GM23338 (cell line): ENCODE measurements around the gene METTL14. TPM values are rescaled to one million over a fixed set of nuclear protein-coding genes. Genes with fewer than 3 reads are reported as not detected.

Source experiments
- ATAC-seq: fragments of 200-7000 bp; cut with Tn5 transposase; 3 replicates; pipeline ENCODE4 v1.9.1; 2020
- DNase-seq: peaks from one replicate; pipeline ENCODE4 v3.0.0-alpha.2; 2015; ENCODE audit warnings: low spot score
- H2AFZ ChIP-seq: fragments of 200-600 bp; sonication (generic); 2 replicates; pipeline ENCODE4 v1.8.0; 2016; ENCODE audit warnings: antibody characterized with exemption, mild to moderate bottlenecking, moderate library complexity
- H3F3A ChIP-seq: fragments of 200-600 bp; sonication (generic); replicated peaks from 2 replicates; pipeline ENCODE4 v1.8.0; 2017; ENCODE audit warnings: antibody characterized with exemption, mixed run types, low read depth
- H3K27ac ChIP-seq: fragments of 200-600 bp; sonication (generic); 2 replicates; pipeline ENCODE4 v1.6.1; 2016; ENCODE audit warnings: low read depth
- H3K27me3 ChIP-seq: fragments of 200-600 bp; sonication (generic); 2 replicates; pipeline ENCODE4 v1.8.0; 2016; ENCODE audit warnings: mild to moderate bottlenecking, mixed run types, moderate library complexity; ENCODE audit not compliant: insufficient read depth
- H3K36me3 ChIP-seq: fragments of 200-600 bp; sonication (generic); 2 replicates; pipeline ENCODE4 v1.8.0; 2016; ENCODE audit warnings: mild to moderate bottlenecking; ENCODE audit not compliant: insufficient read depth
- H3K4me1 ChIP-seq: fragments of 200-600 bp; sonication (generic); 2 replicates; pipeline ENCODE4 v1.8.0; 2016; ENCODE audit warnings: mild to moderate bottlenecking, moderate library complexity; ENCODE audit not compliant: insufficient read depth
- H3K4me2 ChIP-seq: fragments of 200-600 bp; sonication (generic); 2 replicates; pipeline ENCODE4 v1.7.1; 2017; ENCODE audit warnings: mixed run types
- H3K4me3 ChIP-seq: fragments of 200-600 bp; sonication (generic); 2 replicates; pipeline ENCODE4 v1.6.1; 2016; ENCODE audit warnings: mixed run types
- H3K79me2 ChIP-seq: fragments of 200-600 bp; sonication (generic); replicated peaks from 2 replicates; pipeline ENCODE4 v1.8.0; 2017; ENCODE audit warnings: mild to moderate bottlenecking; ENCODE audit not compliant: insufficient read depth
- H3K9me2 ChIP-seq: fragments of 200-600 bp; sonication (generic); 2 replicates; pipeline ENCODE4 v1.8.0; 2017; ENCODE audit not compliant: insufficient read depth
- H4K20me1 ChIP-seq: fragments of 200-600 bp; sonication (generic); replicated peaks from 2 replicates; pipeline ENCODE4 v1.8.0; 2017; ENCODE audit warnings: mild to moderate bottlenecking; ENCODE audit not compliant: insufficient read depth
- H3K27ac Mint-ChIP-seq: 2 replicates; pipeline ENCODE4 v1.8.0; 2020; ENCODE audit warnings: inconsistent platforms, mild to moderate bottlenecking, moderate library complexity, mixed read lengths
- H3K27me3 Mint-ChIP-seq: 3 replicates; pipeline ENCODE4 v1.8.0; 2022; ENCODE audit warnings: low read depth, mild to moderate bottlenecking, moderate library complexity, mixed read lengths, inconsistent platforms; ENCODE audit not compliant: insufficient read depth, poor library complexity
- H3K36me3 Mint-ChIP-seq: 3 replicates; pipeline ENCODE4 v1.8.0; 2021; ENCODE audit warnings: low read depth, mild to moderate bottlenecking, inconsistent platforms, moderate library complexity, mixed read lengths
- H3K4me1 Mint-ChIP-seq: 3 replicates; pipeline ENCODE4 v1.8.0; 2020; ENCODE audit warnings: mild to moderate bottlenecking, inconsistent platforms, mixed read lengths
- H3K4me3 Mint-ChIP-seq: 3 replicates; pipeline ENCODE4 v1.8.0; 2021; ENCODE audit warnings: moderate library complexity, mild to moderate bottlenecking, inconsistent platforms, mixed read lengths
- H3K9me3 Mint-ChIP-seq: 3 replicates; pipeline ENCODE4 v1.8.0; 2020; ENCODE audit warnings: moderate library complexity, mild to moderate bottlenecking, inconsistent platforms, mixed read lengths
- CREB1 ChIP-seq: fragments of 250-450 bp; sonication (Bioruptor Pico); IDR thresholded peaks from 2 replicates; pipeline ENCODE4 v1.5.0; 2020; ENCODE audit warnings: low read depth, mild to moderate bottlenecking, moderate library complexity
- CTCF ChIP-seq, 2 experiments: fragments of 200-600 bp in 1 of 2; sonication (generic) in 1 of 2; conservative IDR thresholded peaks; 2 replicates each; pipeline versions ENCODE4 v1.5.1 to v1.6.1; 2016 to 2017; ENCODE audit warnings: antibody characterized with exemption in 2 of 2, low read depth in 2 of 2, mild to moderate bottlenecking in 2 of 2, moderate library complexity in 1 of 2
- ETS1 ChIP-seq: IDR thresholded peaks from 2 replicates; pipeline ENCODE4 v1.6.1; 2016; ENCODE audit warnings: antibody characterized with exemption
- EZH2 ChIP-seq: fragments of 200-600 bp; sonication (generic); IDR thresholded peaks from one replicate; pipeline ENCODE4 v1.8.0; 2017; ENCODE audit warnings: antibody characterized with exemption, mild to moderate bottlenecking, low read depth; ENCODE audit not compliant: unreplicated experiment
- EZH2phosphoT487 ChIP-seq: fragments of 200-600 bp; sonication (generic); IDR thresholded peaks from one replicate; pipeline ENCODE4 v1.8.1; 2018; ENCODE audit warnings: antibody characterized with exemption; ENCODE audit not compliant: unreplicated experiment
- JUNB ChIP-seq: IDR thresholded peaks from one replicate; pipeline ENCODE4 v1.6.1; 2016; ENCODE audit warnings: antibody characterized with exemption; ENCODE audit not compliant: unreplicated experiment
- POLR2AphosphoS5 ChIP-seq: IDR thresholded peaks from 2 replicates; pipeline ENCODE4 v1.6.1; 2016; ENCODE audit warnings: antibody characterized with exemption, low read depth
- REST ChIP-seq: IDR thresholded peaks from one replicate; pipeline ENCODE4 v1.6.1; 2018; ENCODE audit warnings: antibody characterized with exemption; ENCODE audit not compliant: unreplicated experiment
- ZNF114 ChIP-seq: fragments of 250-450 bp; sonication (Bioruptor Pico); IDR thresholded peaks from 2 replicates; pipeline ENCODE4 v1.5.0; 2020; ENCODE audit warnings: mild to moderate bottlenecking, moderate library complexity
- ZNF331 ChIP-seq: fragments of 250-450 bp; sonication (Bioruptor Pico); IDR thresholded peaks from 2 replicates; pipeline ENCODE4 v1.5.0; 2020; ENCODE audit warnings: low read depth, mild to moderate bottlenecking, moderate library complexity
- ZNF462 ChIP-seq: fragments of 250-450 bp; sonication (Bioruptor Pico); IDR thresholded peaks from 2 replicates; pipeline ENCODE4 v1.5.0; 2020; ENCODE audit warnings: mild to moderate bottlenecking, moderate library complexity
- polyA plus RNA-seq: library from polyadenylated mRNA; unstranded; fragments of >200 nt; fragmentation: Nextera tagmentation; extraction: Ambion mirVana; gene quantifications from 2 replicates; pipeline ENCODE4 v1.2.1, GENCODE V29; 2016
- total RNA-seq: library from RNA; depleted of rRNA; stranded (reverse); fragments of >200 nt; shearing (Covaris generic); gene quantifications from 2 replicates; pipeline ENCODE4 v1.2.3, GENCODE V29; 2014

The METTL14 gene
- total and polyA plus RNA-seq, 2 experiments from 2014 or later = 39.3 to 56.8 TPM

- Histone ChIP-seq H2AFZ (no peak overlapping the region), H3K27ac (no peak overlapping the region), H3K79me2 (no peaks in the 10 kb centered on the region), H3K4me2 (no peak overlapping the region), H4K20me1 (no peaks in the 10 kb centered on the region), H3K4me1 (no peaks in the 10 kb centered on the region), H3K9me2 (no peaks in the 10 kb centered on the region), H3K27me3 (no peaks in the 10 kb centered on the region), H3K36me3 (peaks cover 37% of the 10 kb centered on the region), H3K4me3 (no peak overlapping the region), H3F3A (no peaks in the 10 kb centered on the region)
- Mint-ChIP-seq H3K27me3 (no peaks in the 10 kb centered on the region), H3K4me3 (no peak overlapping the region), H3K36me3 (peaks cover 26% of the 10 kb centered on the region), H3K27ac (no peak overlapping the region), H3K4me1 (no peaks in the 10 kb centered on the region), H3K9me3 (no peaks in the 10 kb centered on the region)
- no peak for TF ChIP-seq REST
- no peak for TF ChIP-seq ZNF114 (CRISPR knock-in tag)
- no peak for TF ChIP-seq EZH2
- TF ChIP-seq ZNF331 (CRISPR knock-in tag) = no peak
- TF ChIP-seq POLR2AphosphoS5 = no peak
- no peak for TF ChIP-seq CREB1 (CRISPR knock-in tag)
- TF ChIP-seq JUNB = no peak
- TF ChIP-seq EZH2phosphoT487 = no peak
- no peak for TF ChIP-seq ZNF462 (CRISPR knock-in tag)
- no peak for TF ChIP-seq ETS1
- no peak for TF ChIP-seq CTCF (conservative IDR thresholded peaks at IDR 0.05; ENCODE audit: low read depth in 2 of 2)
- DNase-seq (no peak), ATAC-seq (no peak)
Measured at GRCh38 chr4:118762730-118763477, 77.7 kb downstream of the METTL14 start.
